HUES48 (cell line): ENCODE data around the gene REPS2.

Experiments
- H3K27ac ChIP-seq: one replicate; pipeline ENCODE4 v1.7.0; 2013; ENCODE audit warnings: low read depth, low read length, inconsistent platforms
- H3K27me3 ChIP-seq: 2 replicates; pipeline ENCODE4 v1.6.1; 2013; ENCODE audit warnings: mild to moderate bottlenecking, low read length; ENCODE audit not compliant: control insufficient read depth, insufficient read depth
- H3K36me3 ChIP-seq: 2 replicates; pipeline ENCODE4 v1.6.1; 2013; ENCODE audit warnings: low read length; ENCODE audit not compliant: control insufficient read depth, insufficient read depth
- H3K4me1 ChIP-seq: 2 replicates; pipeline ENCODE4 v1.6.1; 2013; ENCODE audit warnings: mild to moderate bottlenecking, low read length; ENCODE audit not compliant: control insufficient read depth, insufficient read depth
- H3K4me3 ChIP-seq: 2 replicates; pipeline ENCODE4 v1.5.1; 2013; ENCODE audit warnings: mild to moderate bottlenecking, low read depth, low read length
- H3K9ac ChIP-seq: 2 replicates; pipeline ENCODE4 v1.6.1; 2013; ENCODE audit warnings: mild to moderate bottlenecking, low read depth, low read length, moderate library complexity
- H3K9me3 ChIP-seq: 2 replicates; pipeline ENCODE4 v1.6.1; 2013; ENCODE audit warnings: low read length; ENCODE audit not compliant: control insufficient read depth, insufficient read depth

Gene REPS2

DNA sequence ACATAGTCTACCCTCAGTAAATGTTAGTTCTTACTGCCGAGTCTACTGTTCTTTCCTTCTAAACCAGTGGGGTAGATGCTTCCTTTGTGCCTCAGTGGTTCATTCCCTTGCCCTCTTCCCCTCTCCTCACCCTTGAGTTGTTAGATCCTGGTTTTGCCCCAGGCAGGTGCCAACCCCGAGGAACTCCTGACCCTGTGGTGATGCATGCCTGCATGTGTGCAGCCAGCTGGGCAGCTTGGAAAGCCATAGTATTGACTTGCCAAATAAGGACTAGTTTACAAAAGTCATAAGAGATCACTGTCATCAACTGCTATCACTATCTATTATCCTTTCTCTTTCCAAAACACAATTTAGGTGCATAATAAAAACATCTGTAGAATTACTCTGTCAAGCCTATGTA is 50.9 kb downstream of the REPS2 start:
- Histone ChIP-seq H3K36me3 (no peaks in the 10 kb centered on the region), H3K4me1 (no peaks in the 10 kb centered on the region), H3K27me3 (peaks cover 7% of the 10 kb centered on the region), H3K4me3 (no peak overlapping the region), H3K9ac (no peak overlapping the region), H3K9me3 (no peaks in the 10 kb centered on the region), H3K27ac (no peak overlapping the region)

DNA sequence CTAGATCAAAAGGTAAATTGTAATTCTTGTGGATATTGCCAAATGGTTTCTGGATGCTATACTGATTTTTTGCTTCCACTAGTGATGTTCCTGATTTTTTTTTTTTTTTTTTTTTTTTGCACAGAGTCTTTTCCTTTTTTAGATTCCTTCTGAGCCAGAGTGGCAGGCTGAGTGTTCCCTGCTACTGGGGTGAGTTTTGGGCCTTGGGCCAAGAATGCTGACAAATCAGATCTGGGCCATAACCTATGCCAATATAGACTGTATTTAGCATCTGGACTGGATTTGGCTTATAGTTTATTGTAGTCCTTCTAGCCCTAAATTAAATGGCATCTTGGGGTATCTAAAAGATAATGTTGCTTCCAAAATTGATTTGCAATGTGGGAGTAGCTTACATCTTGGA is 52.8 kb downstream of the REPS2 start:
- no peaks in the 10 kb centered on the region for H3K4me1 ChIP-seq
- H3K27me3 ChIP-seq = peaks cover 3% of the 10 kb centered on the region
- no peaks in the 10 kb centered on the region for H3K36me3 ChIP-seq
- no peak overlapping the region for H3K4me3 ChIP-seq
- no peaks in the 10 kb centered on the region for H3K9me3 ChIP-seq
- no peak overlapping the region for H3K27ac ChIP-seq
- no peak overlapping the region for H3K9ac ChIP-seq

DNA sequence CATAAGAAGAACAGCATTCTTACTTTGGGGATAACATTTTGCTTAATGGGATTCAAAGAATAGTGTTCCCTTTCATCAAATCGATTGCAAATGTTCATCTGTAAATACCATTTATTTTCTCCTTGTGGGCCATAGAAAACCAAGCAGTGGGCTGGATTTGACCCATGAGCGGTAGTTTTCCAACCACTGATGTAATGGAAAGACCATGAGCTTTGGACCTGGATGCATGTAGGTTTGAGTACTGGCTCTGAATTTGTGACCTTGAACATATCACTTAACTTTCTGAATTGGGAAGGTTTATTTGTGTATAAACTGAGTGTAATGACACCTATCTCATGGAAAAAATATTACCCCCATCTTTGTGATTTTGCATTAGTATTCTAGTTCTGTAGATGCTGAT is 54.3 kb downstream of the REPS2 start:
- Histone ChIP-seq H3K9ac (no peak overlapping the region), H3K9me3 (no peaks in the 10 kb centered on the region), H3K4me3 (no peak overlapping the region), H3K27me3 (peaks cover 5% of the 10 kb centered on the region), H3K27ac (no peak overlapping the region), H3K4me1 (no peaks in the 10 kb centered on the region), H3K36me3 (no peaks in the 10 kb centered on the region)

DNA sequence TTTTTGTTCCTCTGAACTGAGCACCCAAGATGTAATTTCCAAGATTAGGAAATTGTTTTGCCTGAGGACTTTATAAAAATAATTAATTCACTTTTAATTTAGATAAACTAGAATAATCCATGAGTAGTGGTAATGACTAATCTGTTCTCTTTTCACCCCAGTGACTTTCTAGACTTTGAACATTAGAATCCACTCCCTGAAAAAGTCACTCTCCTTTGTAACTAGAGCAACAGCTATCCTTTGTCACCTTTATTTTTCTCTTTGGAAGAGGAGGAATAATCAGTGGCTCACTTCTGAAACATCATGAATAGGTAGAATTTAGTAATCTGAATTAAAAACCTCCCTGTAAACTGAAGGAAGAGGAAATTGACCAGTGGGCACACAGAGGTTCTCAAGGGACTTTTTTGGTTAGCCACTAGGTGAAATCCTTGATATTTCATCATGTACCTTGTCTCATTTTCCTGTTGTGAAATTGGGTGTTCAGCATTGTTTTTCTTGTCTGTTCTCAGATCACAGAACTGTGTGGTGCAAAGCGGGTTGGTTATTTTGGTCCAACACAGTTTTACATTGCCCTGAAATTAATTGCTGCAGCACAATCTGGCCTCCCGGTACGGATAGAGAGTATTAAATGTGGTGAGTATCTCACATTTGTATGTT is 59.4 kb downstream of the REPS2 start:
- H3K9ac ChIP-seq = no peak overlapping the region
- H3K9me3 ChIP-seq = no peaks in the 10 kb centered on the region
- H3K4me3 ChIP-seq = no peak overlapping the region
- no peaks in the 10 kb centered on the region for H3K4me1 ChIP-seq
- H3K36me3 ChIP-seq = no peaks in the 10 kb centered on the region
- peaks cover 2% of the 10 kb centered on the region for H3K27me3 ChIP-seq
- H3K27ac ChIP-seq = no peak overlapping the region

DNA sequence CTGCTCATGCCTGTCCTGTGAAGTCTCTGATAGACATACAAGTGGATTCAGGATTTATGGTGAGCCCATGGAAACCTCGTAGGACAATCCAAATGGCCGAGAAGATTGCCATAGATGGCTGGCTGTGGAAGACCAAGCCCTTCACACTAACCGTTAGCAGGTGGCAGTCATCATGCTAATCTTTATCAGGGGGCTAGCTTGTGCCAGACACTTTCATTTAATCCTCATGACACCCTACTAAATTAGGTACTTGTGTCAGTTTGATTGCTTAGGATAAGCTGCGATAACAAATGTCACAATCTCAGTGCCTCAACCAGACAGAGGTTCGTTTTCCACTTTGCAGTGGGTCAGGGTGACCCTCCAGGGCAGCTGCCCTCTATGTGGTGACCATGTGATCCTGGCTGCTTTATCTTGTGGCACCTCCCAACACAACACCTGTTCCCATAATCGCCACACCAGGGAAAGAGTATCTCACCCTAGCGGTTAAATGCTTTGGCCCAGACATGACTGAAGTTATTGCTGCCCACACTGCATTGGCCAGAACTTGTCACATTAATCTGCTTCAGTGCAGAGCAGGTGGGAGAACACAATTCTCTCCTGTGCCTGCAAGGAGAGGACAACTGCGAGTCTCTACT is 60.8 kb downstream of the REPS2 start:
- H3K4me1 ChIP-seq = no peaks in the 10 kb centered on the region
- no peak overlapping the region for H3K9ac ChIP-seq
- no peak overlapping the region for H3K27ac ChIP-seq
- H3K4me3 ChIP-seq = no peak overlapping the region
- H3K9me3 ChIP-seq = no peaks in the 10 kb centered on the region
- no peaks in the 10 kb centered on the region for H3K36me3 ChIP-seq
- H3K27me3 ChIP-seq = peaks cover 2% of the 10 kb centered on the region

DNA sequence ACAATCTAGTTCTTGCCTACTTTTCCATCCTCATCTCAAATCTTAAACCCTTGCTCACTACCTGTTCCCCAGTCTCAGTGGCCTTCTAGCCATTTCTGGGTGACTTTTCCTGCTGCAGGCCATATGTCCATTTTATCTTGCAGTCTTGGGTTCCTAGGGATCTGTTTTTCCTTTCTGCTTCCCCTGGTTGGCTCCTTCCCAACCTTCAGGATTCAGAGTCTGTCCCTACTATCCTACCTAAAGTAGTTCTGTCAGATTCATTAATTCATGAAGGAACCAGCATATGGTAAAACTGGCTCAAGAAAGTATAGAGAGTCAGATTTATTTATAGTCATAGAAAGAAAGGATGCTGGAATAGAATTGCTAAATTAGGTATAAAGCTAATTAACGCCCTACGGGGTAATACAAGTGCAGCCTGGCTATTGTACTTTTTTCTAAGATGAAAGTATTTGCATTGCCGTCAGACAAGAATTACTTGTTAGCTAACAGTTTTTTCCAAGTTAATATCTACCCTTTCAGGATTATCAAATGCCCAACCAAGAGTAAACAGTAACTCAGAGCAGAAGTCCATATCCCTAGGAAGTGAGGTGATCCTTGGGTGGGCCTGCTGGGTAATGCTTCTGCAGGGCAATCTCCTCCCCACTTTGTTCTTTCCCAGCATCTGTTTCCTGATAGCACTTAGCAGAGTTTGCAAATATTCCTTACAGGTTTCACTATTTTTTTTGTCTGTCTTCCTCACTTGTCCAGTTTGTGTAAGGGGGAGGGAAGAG is 63.6 kb downstream of the REPS2 start:
- Histone ChIP-seq H3K4me3 (no peak overlapping the region), H3K9ac (no peak overlapping the region), H3K27me3 (peaks cover 2% of the 10 kb centered on the region), H3K4me1 (no peaks in the 10 kb centered on the region), H3K36me3 (no peaks in the 10 kb centered on the region), H3K9me3 (no peaks in the 10 kb centered on the region), H3K27ac (no peak overlapping the region)

DNA sequence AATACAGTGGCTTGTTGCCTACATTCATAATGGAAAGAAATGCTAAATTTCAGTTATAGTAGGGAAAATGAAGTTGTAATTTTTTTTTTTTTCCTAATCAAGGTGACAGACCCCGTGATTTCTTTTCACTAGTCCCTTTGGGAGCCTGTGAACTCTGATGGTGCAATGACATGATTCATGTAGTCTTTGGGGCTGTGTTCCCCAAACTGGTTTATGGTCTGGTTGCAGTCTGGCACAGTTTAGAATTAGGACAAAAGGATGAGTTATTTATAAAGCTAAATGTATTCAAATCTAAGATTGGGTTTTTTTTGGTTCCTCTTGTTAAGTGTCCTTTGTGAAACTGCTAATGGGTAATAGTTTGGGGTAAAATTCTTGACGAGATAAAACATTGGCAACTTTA is 66.0 kb downstream of the REPS2 start:
- Histone ChIP-seq H3K4me3 (no peak overlapping the region), H3K9me3 (no peaks in the 10 kb centered on the region), H3K27ac (no peak overlapping the region), H3K4me1 (no peaks in the 10 kb centered on the region), H3K9ac (no peak overlapping the region), H3K36me3 (no peaks in the 10 kb centered on the region), H3K27me3 (no peaks in the 10 kb centered on the region; the same call in none of the 2 replicates)

DNA sequence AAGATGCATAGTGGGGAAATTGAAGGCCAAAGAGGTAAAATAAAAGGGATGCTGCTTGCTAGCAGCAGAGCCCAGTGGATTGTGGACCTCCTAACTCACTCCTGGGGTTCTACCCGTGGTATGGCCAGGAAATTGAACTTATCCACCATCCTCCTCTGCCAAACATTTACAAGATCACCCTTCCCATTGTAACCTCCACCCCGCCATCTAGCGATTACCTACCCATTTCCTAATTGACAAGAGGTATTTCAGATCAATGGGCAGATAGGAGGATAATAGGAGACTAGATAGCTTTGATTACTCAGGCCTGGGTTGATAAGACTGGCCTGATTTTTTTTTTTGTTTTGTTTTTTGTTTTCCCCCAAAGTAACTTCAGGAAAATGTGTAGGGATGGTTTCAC is 67.8 kb downstream of the REPS2 start:
- Histone ChIP-seq H3K36me3 (no peaks in the 10 kb centered on the region), H3K27ac (no peak overlapping the region), H3K27me3 (no peaks in the 10 kb centered on the region; the same call in none of the 2 replicates), H3K9me3 (no peaks in the 10 kb centered on the region), H3K9ac (no peak overlapping the region), H3K4me3 (no peak overlapping the region), H3K4me1 (no peaks in the 10 kb centered on the region)

DNA sequence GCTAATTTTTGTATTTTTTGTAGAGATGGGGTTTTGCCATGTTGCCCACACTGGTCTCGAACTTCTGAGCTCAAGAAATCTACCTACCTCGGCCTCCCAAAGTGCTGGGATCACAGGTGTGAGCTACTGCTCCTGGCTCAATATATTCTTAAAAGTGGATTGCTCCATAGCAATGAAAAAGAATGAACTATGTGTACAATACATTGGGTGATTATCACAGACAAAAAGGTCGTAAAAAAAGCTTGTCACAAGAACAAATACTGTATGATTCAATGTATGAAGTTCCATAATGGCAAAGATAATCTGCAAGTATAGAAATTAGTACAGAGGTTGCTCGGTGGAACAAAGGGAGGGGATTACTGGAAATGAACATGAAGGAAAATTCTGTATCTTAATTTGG is 70.7 kb downstream of the REPS2 start:
- Histone ChIP-seq H3K36me3 (no peaks in the 10 kb centered on the region), H3K4me3 (no peak overlapping the region), H3K4me1 (no peaks in the 10 kb centered on the region), H3K27ac (no peak overlapping the region), H3K27me3 (no peaks in the 10 kb centered on the region; the same call in 1 of the 2 replicates), H3K9me3 (no peaks in the 10 kb centered on the region), H3K9ac (no peak overlapping the region)

DNA sequence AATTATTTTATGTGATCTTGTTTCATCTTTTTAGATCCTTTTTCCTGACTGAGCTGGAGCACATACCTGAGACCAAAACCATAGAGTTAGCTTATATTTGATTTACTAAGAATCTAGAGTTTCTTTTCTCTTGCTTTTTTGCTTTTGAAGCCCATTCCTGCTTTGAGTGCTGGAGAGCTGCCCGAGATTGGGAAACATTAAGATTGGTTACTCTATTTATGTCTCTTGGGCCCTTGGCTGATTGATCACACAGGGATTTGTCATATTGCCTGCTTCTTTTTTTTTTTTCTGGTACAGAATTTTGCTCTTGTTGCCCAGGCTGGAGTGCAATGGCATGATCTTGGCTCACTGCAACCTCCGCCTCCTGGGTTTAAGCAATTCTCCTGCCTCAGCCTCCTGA is 73.9 kb downstream of the REPS2 start:
- Histone ChIP-seq H3K27ac (no peak overlapping the region), H3K9me3 (no peaks in the 10 kb centered on the region), H3K36me3 (no peaks in the 10 kb centered on the region), H3K4me3 (no peak overlapping the region), H3K4me1 (no peaks in the 10 kb centered on the region), H3K9ac (no peak overlapping the region), H3K27me3 (no peaks in the 10 kb centered on the region)
